AG10803 (cell line): ENCODE measurements around the gene COL15A1.

Experiments used
- DNase-seq: peaks from one replicate; pipeline ENCODE4 v3.0.0; 2010; ENCODE audit warnings: low read depth
- H3K4me3 ChIP-seq: 2 replicates; pipeline ENCODE4 v1.5.1; 2011; ENCODE audit warnings: mild to moderate bottlenecking, low read length, control low read depth
- CTCF ChIP-seq: conservative IDR thresholded peaks from 2 replicates; pipeline ENCODE4 v1.5.1; 2011; ENCODE audit warnings: mild to moderate bottlenecking, low read length, control low read depth, inconsistent platforms

COL15A1 gene

GRCh38 chr9:98953581-98954243 lies 10.0 kb downstream of the COL15A1 start:
- no peak for DNase-seq
- no peak overlapping the region for H3K4me3 ChIP-seq
- no peak for TF ChIP-seq CTCF

GRCh38 chr9:98954244-98954610 lies 10.5 kb downstream of the COL15A1 start:
- H3K4me3 ChIP-seq, result no peak overlapping the region
- no peak for TF ChIP-seq CTCF
- no peak for DNase-seq

- DNase-seq, result no peak
- H3K4me3 ChIP-seq, result no peak overlapping the region
- TF ChIP-seq CTCF, result no peak
Measured at GRCh38 chr9:98955259-98955658, 11.6 kb downstream of the COL15A1 start.

GRCh38 chr9:98957826-98958225 lies 14.1 kb downstream of the COL15A1 start:
- H3K4me3 ChIP-seq, result no peak overlapping the region
- no peak for TF ChIP-seq CTCF
- DNase-seq, result no peak

GRCh38 chr9:98958271-98958984 lies 14.7 kb downstream of the COL15A1 start:
- TF ChIP-seq CTCF, result peak; percentile 18; the same call in 1 of the 2 replicates
- H3K4me3 ChIP-seq, result no peak overlapping the region
- peak; percentile 96 for DNase-seq

- DNase-seq, result no peak
- no peak for TF ChIP-seq CTCF
- no peak overlapping the region for H3K4me3 ChIP-seq
Measured at GRCh38 chr9:98960409-98960808, 16.7 kb downstream of the COL15A1 start.

GRCh38 chr9:98961513-98962180 lies 17.9 kb downstream of the COL15A1 start:
- no peak for TF ChIP-seq CTCF
- H3K4me3 ChIP-seq, result no peak overlapping the region
- no peak for DNase-seq
